Stimulated activated naive B cell treated with anti-CD40 and anti-IgM and Interleukin-4, amounts not matched to agents 10 μg/mL and 1 μg/mL and 100 μg/mL, for 72 hours (primary cell): ENCODE data around the gene GON4L.
"Not testable (repeated sequence)": the region's sequence is repeated elsewhere in the genome, so short reads cannot be mapped to it uniquely, and the experiment has no call there.

Experiments
- ATAC-seq, 2 donors: fragments of 150-1000 bp; cut with Tn5 transposase; replicated peaks; 2 replicates each; pipeline ENCODE4 v1.10.0; 2021; ENCODE audit warnings: moderate library complexity in 1 of 2
- DNase-seq: peaks from one replicate; pipeline ENCODE4 v3.0.0; 2021
- H3K27ac Mint-ChIP-seq: one replicate; pipeline ENCODE4 v1.8.0; 2022; ENCODE audit warnings: mild to moderate bottlenecking, mixed read lengths
- H3K27me3 Mint-ChIP-seq, 2 donors: one replicate each; pipeline ENCODE4 v1.8.0; 2022; ENCODE audit warnings: mixed read lengths in 2 of 2
- H3K36me3 Mint-ChIP-seq, 2 donors: one replicate each; pipeline ENCODE4 v1.8.0; 2022; ENCODE audit warnings: mixed read lengths in 2 of 2, mild to moderate bottlenecking in 1 of 2
- H3K4me1 Mint-ChIP-seq, 2 donors: one replicate each; pipeline ENCODE4 v1.8.0; 2022; ENCODE audit warnings: mixed read lengths in 2 of 2, mild to moderate bottlenecking in 1 of 2
- H3K4me3 Mint-ChIP-seq, 2 donors: one replicate each; pipeline ENCODE4 v1.8.0; 2022; ENCODE audit warnings: mild to moderate bottlenecking in 2 of 2, mixed read lengths in 2 of 2, moderate library complexity in 1 of 2
- H3K9me3 Mint-ChIP-seq, 2 donors: one replicate each; pipeline ENCODE4 v1.8.0; 2022; ENCODE audit warnings: mixed read lengths in 2 of 2, mild to moderate bottlenecking in 1 of 2

Gene GON4L

DNA sequence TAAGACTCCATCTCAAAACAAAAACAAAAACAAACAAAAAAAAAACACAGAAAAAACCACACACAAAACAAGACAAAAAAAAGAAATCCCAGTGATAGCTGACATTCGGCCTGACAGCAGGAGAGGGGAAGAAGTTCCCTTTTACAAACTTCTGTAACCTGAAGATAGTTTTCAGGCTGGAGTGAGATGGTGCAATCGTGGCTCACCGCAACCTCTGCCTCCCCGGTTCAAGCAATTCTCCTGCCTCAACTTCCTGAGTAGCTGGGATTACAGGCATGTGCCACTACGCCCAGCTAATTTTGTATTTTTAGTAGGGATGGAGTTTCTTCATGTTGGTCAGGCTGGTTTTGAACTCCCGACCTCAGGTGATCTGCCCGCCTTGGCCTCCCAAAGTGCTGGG lies 93.0 kb downstream of the GON4L start:
- DNase-seq, ATAC-seq, H3K4me1 Mint-ChIP-seq, H3K27ac Mint-ChIP-seq, H3K9me3 Mint-ChIP-seq, H3K4me3 Mint-ChIP-seq, H3K27me3 Mint-ChIP-seq: not testable (repeated sequence)
- H3K36me3 Mint-ChIP-seq = peaks cover 39 to 64% of the 10 kb centered on the region in 2 donors

GRCh38 chr1:155763090-155763815 lies 93.8 kb downstream of the GON4L start:
- ATAC-seq, H3K4me1 Mint-ChIP-seq, H3K27me3 Mint-ChIP-seq, H3K9me3 Mint-ChIP-seq, DNase-seq, H3K27ac Mint-ChIP-seq, H3K4me3 Mint-ChIP-seq: not testable (repeated sequence)
- peaks cover 34 to 59% of the 10 kb centered on the region in 2 donors for H3K36me3 Mint-ChIP-seq

DNA sequence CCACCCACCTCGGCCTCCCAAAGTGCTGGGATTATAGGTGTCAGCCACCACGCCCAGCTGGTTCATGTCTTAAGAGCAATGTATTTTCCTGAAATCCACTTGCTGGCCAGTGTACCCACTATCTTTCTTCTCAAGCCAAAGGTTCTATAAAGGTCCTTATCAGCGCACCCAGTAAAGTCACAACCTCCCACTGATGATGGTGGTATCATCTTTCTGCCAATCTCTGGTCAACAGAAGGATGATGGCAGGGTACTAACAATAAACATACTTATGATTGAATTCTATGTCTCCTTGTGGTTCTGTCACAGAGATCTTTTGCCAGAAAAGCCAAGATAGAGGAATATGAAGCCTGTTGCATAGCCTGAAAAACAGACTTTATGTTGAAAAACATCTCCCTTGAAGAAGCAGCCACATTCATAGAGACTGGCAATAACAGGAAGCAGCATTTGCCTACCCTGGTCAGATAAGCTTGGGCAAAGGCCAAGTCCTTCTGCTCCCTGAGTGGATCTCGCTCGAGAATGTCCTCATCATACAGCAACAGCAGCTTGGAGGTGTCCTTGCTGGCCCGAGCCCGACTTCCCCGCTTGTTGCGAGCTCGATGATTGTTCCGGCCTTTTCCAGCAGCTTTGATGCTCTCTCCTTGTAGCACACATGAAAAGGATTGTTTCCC lies 95.1 kb downstream of the GON4L start:
- Mint-ChIP-seq H3K4me1 (peaks cover 0 to 1% of the 10 kb centered on the region in 2 donors), H3K36me3 (peaks cover 38 to 59% of the 10 kb centered on the region in 2 donors), H3K27me3 (no peaks in the 10 kb centered on the region), H3K4me3 (no peak overlapping the region), H3K9me3 (no peaks in the 10 kb centered on the region), H3K27ac (no peak overlapping the region)
- DNase-seq (no peak), ATAC-seq (no peak)

DNA sequence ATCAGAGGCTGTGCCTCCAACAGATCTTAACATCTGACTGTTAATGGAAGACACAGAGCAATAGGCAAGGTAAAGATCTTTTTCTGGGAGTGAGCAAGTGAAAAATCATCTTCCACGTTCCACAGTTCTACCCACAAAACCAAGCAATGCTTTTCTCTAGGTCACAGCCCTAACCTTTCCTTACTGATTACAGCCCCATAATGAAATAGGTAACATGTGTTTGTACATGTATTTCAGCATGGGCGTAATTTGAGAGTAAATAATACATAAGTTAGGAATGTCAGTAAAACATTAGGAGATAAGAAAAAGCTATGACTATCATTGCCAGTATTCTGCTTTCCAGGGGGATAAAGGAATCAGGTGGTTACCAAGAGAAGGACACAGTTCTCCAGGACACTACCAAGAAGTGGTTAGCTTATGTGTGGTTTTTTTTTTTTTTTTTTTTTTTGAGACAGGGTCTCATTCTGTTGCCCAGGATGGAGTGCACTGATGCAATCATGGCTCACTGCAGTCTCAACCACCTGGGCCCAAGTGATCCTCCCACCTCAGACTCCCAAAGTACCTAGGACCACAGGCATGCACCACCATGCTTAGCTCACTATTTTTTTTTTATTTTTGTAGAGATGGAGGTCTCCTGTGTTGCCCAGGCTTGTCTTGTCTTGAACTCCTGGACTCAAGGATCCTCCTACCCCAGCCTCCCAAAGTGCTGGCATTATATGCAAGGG lies 96.1 kb downstream of the GON4L start:
- H3K4me3 Mint-ChIP-seq = no peak overlapping the region
- H3K4me1 Mint-ChIP-seq = peaks cover 0 to 1% of the 10 kb centered on the region in 2 donors
- no peaks in the 10 kb centered on the region for H3K9me3 Mint-ChIP-seq
- H3K36me3 Mint-ChIP-seq = peaks cover 35 to 53% of the 10 kb centered on the region in 2 donors
- ATAC-seq (no peak), DNase-seq (no peak)
- no peaks in the 10 kb centered on the region for H3K27me3 Mint-ChIP-seq
- no peak overlapping the region for H3K27ac Mint-ChIP-seq

GRCh38 chr1:155759966-155760630 lies 96.9 kb downstream of the GON4L start:
- ATAC-seq = no peak
- peaks cover 33 to 52% of the 10 kb centered on the region in 2 donors for H3K36me3 Mint-ChIP-seq
- no peak for DNase-seq
- H3K9me3 Mint-ChIP-seq = no peaks in the 10 kb centered on the region
- no peak overlapping the region for H3K4me3 Mint-ChIP-seq
- no peaks in the 10 kb centered on the region for H3K27me3 Mint-ChIP-seq
- H3K27ac Mint-ChIP-seq = no peak overlapping the region
- peaks cover 0 to 1% of the 10 kb centered on the region in 2 donors for H3K4me1 Mint-ChIP-seq

- H3K27ac Mint-ChIP-seq, H3K9me3 Mint-ChIP-seq, ATAC-seq, DNase-seq, H3K4me1 Mint-ChIP-seq, H3K4me3 Mint-ChIP-seq, H3K27me3 Mint-ChIP-seq: not testable (repeated sequence)
- H3K36me3 Mint-ChIP-seq = peaks cover 29 to 49% of the 10 kb centered on the region in 2 donors
Measured at GRCh38 chr1:155759017-155759416, 98.0 kb downstream of the GON4L start.

DNA sequence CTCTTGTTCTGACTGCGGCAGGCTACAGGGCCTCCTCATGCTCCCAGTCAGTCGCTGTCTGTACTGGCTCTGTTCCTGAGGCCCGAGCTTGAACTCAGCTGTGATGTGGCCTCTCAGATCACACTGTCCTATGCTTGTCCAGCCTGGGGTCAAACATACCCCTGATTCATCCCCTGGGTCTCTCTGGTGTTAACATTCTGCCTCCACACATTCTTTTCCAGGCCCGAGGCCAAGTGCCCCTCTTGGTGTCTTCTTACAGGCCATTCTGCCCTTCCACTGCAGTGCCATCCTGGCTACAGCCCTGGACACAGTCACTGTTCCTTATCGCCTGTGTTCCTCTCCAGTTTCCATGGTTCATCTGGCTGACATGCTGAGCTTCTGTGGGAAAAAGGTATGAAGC lies 108.9 kb downstream of the GON4L start:
- H3K27me3 Mint-ChIP-seq, ATAC-seq, H3K4me1 Mint-ChIP-seq, DNase-seq, H3K9me3 Mint-ChIP-seq, H3K4me3 Mint-ChIP-seq: not testable (repeated sequence)
- Mint-ChIP-seq H3K27ac (peak overlapping the region; percentile 56), H3K36me3 (peaks cover 14 to 26% of the 10 kb centered on the region in 2 donors)

DNA sequence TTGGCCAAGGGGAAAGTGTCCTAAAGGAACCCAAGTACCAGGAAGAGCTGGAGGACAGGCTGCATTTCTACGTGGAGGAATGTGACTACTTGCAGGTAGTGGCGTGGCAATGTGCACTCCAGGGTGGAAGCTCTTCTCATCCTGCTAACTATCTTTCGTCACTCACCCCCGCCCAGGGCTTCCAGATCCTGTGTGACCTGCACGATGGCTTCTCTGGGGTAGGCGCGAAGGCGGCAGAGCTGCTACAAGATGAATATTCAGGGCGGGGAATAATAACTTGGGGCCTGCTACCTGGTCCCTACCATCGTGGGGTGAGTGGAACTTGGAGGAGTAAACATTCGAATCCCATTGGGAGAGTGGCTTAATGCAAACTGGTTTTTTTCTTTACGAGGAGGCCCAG lies 109.4 kb downstream of the GON4L start:
- peak overlapping the region; percentile 56 for H3K27ac Mint-ChIP-seq
- ATAC-seq = not testable (repeated sequence)
- peaks cover 14 to 24% of the 10 kb centered on the region in 2 donors for H3K36me3 Mint-ChIP-seq

GRCh38 chr1:155745284-155746228 lies 111.5 kb downstream of the GON4L start:
- H3K4me3 Mint-ChIP-seq = peak overlapping the region; percentile 90 to 96
- peak; percentile 93 to 95 for ATAC-seq
- not testable (repeated sequence) for H3K4me1 Mint-ChIP-seq, H3K27me3 Mint-ChIP-seq, H3K9me3 Mint-ChIP-seq
- DNase-seq = peak; percentile 94
- H3K27ac Mint-ChIP-seq = peak overlapping the region; percentile 96
- peaks cover 3 to 15% of the 10 kb centered on the region in 2 donors for H3K36me3 Mint-ChIP-seq

More for the DNA sequence above, 109.4 kb downstream of the GON4L start:
- not testable (repeated sequence) for H3K4me1 Mint-ChIP-seq, H3K9me3 Mint-ChIP-seq, H3K4me3 Mint-ChIP-seq, H3K27me3 Mint-ChIP-seq, DNase-seq

DNA sequence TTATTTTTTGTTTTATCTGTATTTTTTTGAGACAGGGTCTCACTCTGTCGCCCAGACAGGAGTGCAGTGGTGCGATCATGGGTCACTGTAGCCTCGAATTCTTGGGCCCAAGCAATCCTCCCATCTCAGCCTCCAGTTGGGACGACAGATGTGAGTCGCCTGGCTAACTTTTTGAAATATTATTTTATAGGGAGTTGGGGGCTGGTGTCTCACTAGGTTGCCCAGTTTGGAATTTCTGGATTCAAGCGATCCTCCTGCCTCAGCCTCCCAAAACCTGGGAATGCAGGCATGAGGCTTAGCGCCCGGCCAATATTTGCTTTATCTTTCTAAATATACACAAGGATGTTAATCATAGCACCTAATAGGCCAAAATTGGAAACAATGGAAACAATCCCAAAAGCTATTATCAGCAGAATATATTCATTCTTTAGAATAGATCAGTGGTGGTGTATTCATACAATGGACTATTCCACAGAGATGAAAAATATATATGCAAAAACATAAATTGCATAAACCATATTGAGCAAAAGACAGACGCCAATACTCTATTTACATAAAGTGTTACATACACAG lies 112.2 kb downstream of the GON4L start:
- DNase-seq (no peak), ATAC-seq (no peak)
- no peaks in the 10 kb centered on the region for H3K9me3 Mint-ChIP-seq
- peak overlapping the region; percentile 90 to 96 for H3K4me3 Mint-ChIP-seq
- peaks cover 0 to 1% of the 10 kb centered on the region in 2 donors for H3K4me1 Mint-ChIP-seq
- H3K36me3 Mint-ChIP-seq = peaks cover 2 to 17% of the 10 kb centered on the region in 2 donors
- H3K27me3 Mint-ChIP-seq = no peaks in the 10 kb centered on the region
- peak overlapping the region; percentile 96 for H3K27ac Mint-ChIP-seq

GRCh38 chr1:155741908-155742307 lies 115.1 kb downstream of the GON4L start:
- H3K4me3 Mint-ChIP-seq = no peak overlapping the region
- peaks cover 7 to 20% of the 10 kb centered on the region in 2 donors for H3K36me3 Mint-ChIP-seq
- H3K4me1 Mint-ChIP-seq = no peaks in the 10 kb centered on the region
- H3K27ac Mint-ChIP-seq = no peak overlapping the region
- H3K27me3 Mint-ChIP-seq = no peaks in the 10 kb centered on the region
- no peak for ATAC-seq
- DNase-seq = no peak
- no peaks in the 10 kb centered on the region for H3K9me3 Mint-ChIP-seq

GRCh38 chr1:155740995-155741394 lies 116.0 kb downstream of the GON4L start:
- H3K9me3 Mint-ChIP-seq = no peaks in the 10 kb centered on the region
- no peaks in the 10 kb centered on the region for H3K4me1 Mint-ChIP-seq
- H3K4me3 Mint-ChIP-seq = no peak overlapping the region
- H3K27ac Mint-ChIP-seq = no peak overlapping the region
- peaks cover 15 to 27% of the 10 kb centered on the region in 2 donors for H3K36me3 Mint-ChIP-seq
- H3K27me3 Mint-ChIP-seq = no peaks in the 10 kb centered on the region
- DNase-seq = no peak
- no peak for ATAC-seq
